ENCODE results near the gene UCHL3. TPM values are rescaled to one million over a fixed set of nuclear protein-coding genes. Genes with fewer than 3 reads are reported as not detected.

The UCHL3 gene
- total and polyA plus RNA-seq, 2 donors (not counting 3 experiments of a cell fraction or from before 2014, with no cell fraction given): 31.3 to 46.8 TPM

GRCh38 chr13:75648446-75648845 lies 98.9 kb downstream of the UCHL3 start:
- Histone ChIP-seq H4K20me1 (replicated peaks; ENCODE audit: control insufficient read depth, extremely low read depth, insufficient read depth, low read length) (no peaks in the 10 kb centered on the region), H3K4me1 (ENCODE audit: control insufficient read depth, extremely low read depth, insufficient read depth, low read length) (no peaks in the 10 kb centered on the region), H3K27ac (ENCODE audit: insufficient read depth, low read depth, low read length) (no peak overlapping the region), H3K9ac (replicated peaks; ENCODE audit: extremely low read depth, insufficient read depth, low read length) (no peak overlapping the region), H2AFZ (ENCODE audit: low read depth, low read length) (no peak overlapping the region), H3K4me3 (replicated peaks in 1 of 3; ENCODE audit: insufficient read depth in 1 of 3, low read depth in 1 of 3, low read length in 3 of 3) (no peak overlapping the region), H3K9me1 (replicated peaks; ENCODE audit: control insufficient read depth, extremely low read depth, insufficient read depth, low read length) (no peaks in the 10 kb centered on the region), H3K79me2 (ENCODE audit: control insufficient read depth, insufficient read depth, low read length) (peaks cover 2% of the 10 kb centered on the region), H3K27me3 (ENCODE audit: control insufficient read depth in 2 of 2, insufficient read depth in 2 of 2, low read length in 2 of 2) (no peaks in the 10 kb centered on the region), H3K4me2 (ENCODE audit: insufficient read depth, low read length) (no peak overlapping the region), H3K9me3 (replicated peaks; ENCODE audit: control insufficient read depth, insufficient read depth, low read length) (no peaks in the 10 kb centered on the region), H3K36me3 (ENCODE audit: control insufficient read depth in 2 of 2, extremely low read depth in 1 of 2, insufficient read depth in 2 of 2, low read length in 2 of 2) (no peaks in the 10 kb centered on the region)
- ChIA-PET POLR2A (no interaction called here), CTCF (no interaction called here)
- intact Hi-C loops (cut with micrococcal nuclease) (no loop called here), dilution Hi-C loops (cut with MboI; ENCODE audit: extremely low pct_ligation_motif_present, low sequenced_read_pairs) (no loop called here)
- FAIRE-seq: no peak
- DNase-seq (ENCODE audit: low read depth, low spot score): no peak
- BruUV-seq (replicated peaks): no TSS peak
- TF ChIP-seq FOS (IDR thresholded peaks at IDR 0.05; ENCODE audit: borderline replicate concordance, insufficient read depth, low read length) (no peak), EZH2 (IDR thresholded peaks at IDR 0.05; ENCODE audit: borderline replicate concordance, low read depth, low read length, severe bottlenecking) (no peak), MYC (IDR thresholded peaks at IDR 0.05; ENCODE audit: low read depth, low read length) (no peak), POLR2AphosphoS5 (IDR thresholded peaks at IDR 0.05; ENCODE audit: insufficient read depth, low read depth, low read length) (no peak), GATA2 (IDR thresholded peaks at IDR 0.05; ENCODE audit: insufficient read depth, insufficient read length, low read depth, low read length) (no peak), CTCF (IDR thresholded peaks at IDR 0.05; ENCODE audit: extremely low read depth in 1 of 2, insufficient read depth in 1 of 2, low read depth in 1 of 2, low read length in 2 of 2) (no peak), MAX (IDR thresholded peaks at IDR 0.05; ENCODE audit: insufficient read depth, insufficient read length) (no peak), JUN (IDR thresholded peaks at IDR 0.05; ENCODE audit: borderline replicate concordance, insufficient read depth, insufficient read length, low read depth) (no peak), POLR2A (IDR thresholded peaks at IDR 0.05; ENCODE audit: low read depth, low read length) (no peak)
